Pons (tissue), 1 donor: ENCODE data around the gene TMC8.
"Not testable (repeated sequence)": the region's sequence is repeated elsewhere in the genome, so short reads cannot be mapped to it uniquely, and the experiment has no call there.

Experiments used
- DNase-seq: peaks from one replicate; pipeline ENCODE4 v3.0.0-alpha.2; 2016; ENCODE audit warnings: low spot score

TMC8 gene

GRCh38 chr17:78135858-78136500, 5.4 kb downstream of the TMC8 start:
- DNase-seq: no peak

- no peak for DNase-seq
Observed at GRCh38 chr17:78137392-78138203, 7.0 kb downstream of the TMC8 start.

- DNase-seq: no peak
Observed at GRCh38 chr17:78138204-78139060, 7.9 kb downstream of the TMC8 start.

- not testable (repeated sequence) for DNase-seq
Observed at GRCh38 chr17:78139861-78140168, 9.2 kb downstream of the TMC8 start.

GRCh38 chr17:78140169-78141051, 9.8 kb downstream of the TMC8 start:
- no peak for DNase-seq

GRCh38 chr17:78141437-78142118, 11.0 kb downstream of the TMC8 start:
- DNase-seq: no peak

GRCh38 chr17:78142119-78142861, 11.7 kb downstream of the TMC8 start:
- DNase-seq: no peak

- no peak for DNase-seq
Observed at GRCh38 chr17:78143214-78144146, 12.9 kb downstream of the TMC8 start.

- peak; percentile 91 for DNase-seq
Observed at GRCh38 chr17:78144147-78144719, 13.7 kb downstream of the TMC8 start.

- DNase-seq: no peak
Observed at GRCh38 chr17:78144736-78145641, 14.4 kb downstream of the TMC8 start.

- no peak for DNase-seq
Observed at GRCh38 chr17:78146471-78146869, 15.9 kb downstream of the TMC8 start.

- DNase-seq: no peak
Observed at GRCh38 chr17:78146881-78147280, 16.3 kb downstream of the TMC8 start.

GRCh38 chr17:78147315-78147998, 16.9 kb downstream of the TMC8 start:
- no peak for DNase-seq

GRCh38 chr17:78148286-78149016, 17.9 kb downstream of the TMC8 start:
- no peak for DNase-seq

- DNase-seq: no peak
Observed at GRCh38 chr17:78151514-78152008, 21.0 kb downstream of the TMC8 start.
